Thoracic aorta (tissue), 2 donors: ENCODE measurements around the gene ANKRD53. TPM values are rescaled to one million over a fixed set of nuclear protein-coding genes. Genes with fewer than 3 reads are reported as not detected.
A peak's percentile ranks its signal among the peaks of the same experiment; 100 is the strongest.

Source experiments
- ATAC-seq: fragments of 150-250 bp; one replicate; pipeline ENCODE4 v1.8.0; 2017; ENCODE audit warnings: low read depth; ENCODE audit not compliant: insufficient number of reproducible peaks, low FRiP score
- DNase-seq: peaks from one replicate; pipeline ENCODE4 v3.0.0-alpha.2; 2020; ENCODE audit warnings: low spot score
- H3K27ac ChIP-seq, 2 donors: fragments of 200-600 bp; sonication (generic); 1 replicate in 1 of 2; 2 replicates in 1 of 2; pipeline ENCODE4 v1.5.1; 2016; ENCODE audit warnings: mild to moderate bottlenecking in 2 of 2, moderate library complexity in 2 of 2
- H3K27me3 ChIP-seq: fragments of 200-600 bp; sonication (generic); replicated peaks from 2 replicates; pipeline ENCODE4 v1.6.0; 2016; ENCODE audit warnings: mild to moderate bottlenecking; ENCODE audit not compliant: insufficient read depth
- H3K36me3 ChIP-seq: fragments of 200-600 bp; sonication (generic); one replicate; pipeline ENCODE4 v1.5.1; 2016
- H3K4me1 ChIP-seq, 2 donors: fragments of 200-600 bp; sonication (generic); 1 replicate in 1 of 2; 2 replicates in 1 of 2; pipeline versions ENCODE4 v1.5.1 to v1.6.0; 2016; ENCODE audit warnings: low read depth in 2 of 2, mild to moderate bottlenecking in 1 of 2; ENCODE audit not compliant: control insufficient read depth in 1 of 2
- H3K4me3 ChIP-seq: fragments of 200-600 bp; sonication (generic); 2 replicates; pipeline ENCODE4 v1.5.1; 2016; ENCODE audit warnings: mild to moderate bottlenecking
- H3K9me3 ChIP-seq: fragments of 200-600 bp; sonication (generic); 2 replicates; pipeline ENCODE4 v1.5.1; 2016
- total RNA-seq, 2 donors: library from RNA; depleted of rRNA; stranded (reverse); fragments of >200 nt; gene quantifications; one replicate each; pipeline versions ENCODE4 v1.1.0 to v1.2.3, GENCODE V29; 2016
- TF ChIP-seq, protein P1 (sequence below): fragments of 200-600 bp; sonication (generic); IDR thresholded peaks from one replicate; pipeline ENCODE4 v1.5.1; 2019; ENCODE audit warnings: antibody characterized with exemption

The ANKRD53 gene
- total RNA-seq, 2 donors from 2014 or later: 0.49 to 4.6 TPM

GRCh38 chr2:70977605-70978205 lies 725 bp upstream of the ANKRD53 start:
- TF ChIP-seq, protein P1, sequence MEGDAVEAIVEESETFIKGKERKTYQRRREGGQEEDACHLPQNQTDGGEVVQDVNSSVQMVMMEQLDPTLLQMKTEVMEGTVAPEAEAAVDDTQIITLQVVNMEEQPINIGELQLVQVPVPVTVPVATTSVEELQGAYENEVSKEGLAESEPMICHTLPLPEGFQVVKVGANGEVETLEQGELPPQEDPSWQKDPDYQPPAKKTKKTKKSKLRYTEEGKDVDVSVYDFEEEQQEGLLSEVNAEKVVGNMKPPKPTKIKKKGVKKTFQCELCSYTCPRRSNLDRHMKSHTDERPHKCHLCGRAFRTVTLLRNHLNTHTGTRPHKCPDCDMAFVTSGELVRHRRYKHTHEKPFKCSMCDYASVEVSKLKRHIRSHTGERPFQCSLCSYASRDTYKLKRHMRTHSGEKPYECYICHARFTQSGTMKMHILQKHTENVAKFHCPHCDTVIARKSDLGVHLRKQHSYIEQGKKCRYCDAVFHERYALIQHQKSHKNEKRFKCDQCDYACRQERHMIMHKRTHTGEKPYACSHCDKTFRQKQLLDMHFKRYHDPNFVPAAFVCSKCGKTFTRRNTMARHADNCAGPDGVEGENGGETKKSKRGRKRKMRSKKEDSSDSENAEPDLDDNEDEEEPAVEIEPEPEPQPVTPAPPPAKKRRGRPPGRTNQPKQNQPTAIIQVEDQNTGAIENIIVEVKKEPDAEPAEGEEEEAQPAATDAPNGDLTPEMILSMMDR: no peak
- H3K27ac ChIP-seq: peak overlapping the region; percentile 73 to 88
- ATAC-seq: peak; percentile 86
- no peaks in the 10 kb centered on the region for H3K9me3 ChIP-seq
- H3K4me3 ChIP-seq: peak overlapping the region; percentile 70
- no peaks in the 10 kb centered on the region for H3K27me3 ChIP-seq
- no peaks in the 10 kb centered on the region for H3K36me3 ChIP-seq
- peaks cover 8 to 16% of the 10 kb centered on the region in 2 donors for H3K4me1 ChIP-seq
- DNase-seq: peak; percentile 63

DNA sequence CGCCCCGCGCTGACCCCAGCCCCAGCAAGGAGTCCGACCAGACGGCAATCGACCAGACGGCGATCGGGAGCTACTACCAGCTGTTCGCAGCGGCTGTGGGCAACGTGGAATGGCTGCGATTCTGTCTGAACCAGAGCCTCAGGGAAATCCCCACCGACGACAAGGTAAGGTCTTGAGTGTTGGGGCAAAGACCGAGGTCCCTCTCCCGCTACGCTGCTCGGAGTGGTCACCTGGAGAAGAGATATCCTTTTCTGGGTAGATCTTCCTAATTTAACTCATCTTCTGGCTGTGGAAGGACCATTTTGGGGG lies 704 bp downstream of the ANKRD53 start:
- no peaks in the 10 kb centered on the region for H3K9me3 ChIP-seq
- peak overlapping the region; percentile 73 to 88 for H3K27ac ChIP-seq
- no peaks in the 10 kb centered on the region for H3K36me3 ChIP-seq
- no peaks in the 10 kb centered on the region for H3K27me3 ChIP-seq
- peak overlapping the region; percentile 70 for H3K4me3 ChIP-seq
- ATAC-seq (no peak), DNase-seq (no peak)
- H3K4me1 ChIP-seq: peaks cover 8 to 16% of the 10 kb centered on the region in 2 donors
- TF ChIP-seq, protein P1: no peak

DNA sequence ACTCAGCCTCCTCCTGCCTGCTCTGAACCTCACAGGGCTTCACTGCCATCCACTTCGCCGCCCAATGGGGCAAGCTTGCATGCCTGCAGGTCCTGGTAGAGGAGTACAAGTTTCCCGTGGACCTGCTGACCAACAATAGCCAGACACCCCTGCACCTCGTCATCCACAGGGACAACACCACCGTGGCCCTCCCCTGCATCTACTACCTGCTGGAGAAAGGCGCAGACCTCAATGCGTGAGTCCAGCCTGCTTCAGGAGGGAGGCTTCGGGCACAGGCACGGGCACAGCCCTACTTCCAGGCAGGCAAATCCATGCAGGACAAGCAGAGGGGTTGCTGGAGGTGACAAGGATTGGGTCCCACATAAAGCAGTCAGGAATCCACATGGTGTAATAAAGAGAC lies 1.2 kb downstream of the ANKRD53 start:
- no peaks in the 10 kb centered on the region for H3K9me3 ChIP-seq
- H3K27ac ChIP-seq: peak overlapping the region in 1 of 2 donors; percentile 73
- TF ChIP-seq, protein P1: no peak
- no peak for DNase-seq
- H3K4me3 ChIP-seq: no peak overlapping the region
- ATAC-seq: no peak
- no peaks in the 10 kb centered on the region for H3K27me3 ChIP-seq
- no peaks in the 10 kb centered on the region for H3K36me3 ChIP-seq
- peaks cover 8 to 16% of the 10 kb centered on the region in 2 donors for H3K4me1 ChIP-seq

GRCh38 chr2:70981421-70981820 lies 3.0 kb downstream of the ANKRD53 start:
- no peak for DNase-seq
- H3K9me3 ChIP-seq: no peaks in the 10 kb centered on the region

GRCh38 chr2:70981866-70982810 lies 3.7 kb downstream of the ANKRD53 start:
- DNase-seq: no peak
- TF ChIP-seq, protein P1: no peak
- Histone ChIP-seq H3K36me3 (peaks cover 7% of the 10 kb centered on the region), H3K9me3 (no peaks in the 10 kb centered on the region), H3K4me1 (peaks cover 5 to 11% of the 10 kb centered on the region in 2 donors), H3K27ac (no peak overlapping the region), H3K4me3 (no peak overlapping the region), H3K27me3 (no peaks in the 10 kb centered on the region)
- no peak for ATAC-seq

More at GRCh38 chr2:70981421-70981820, 3.0 kb downstream of the ANKRD53 start:
- Histone ChIP-seq H3K4me3 (no peak overlapping the region), H3K4me1 (peaks cover 8 to 15% of the 10 kb centered on the region in 2 donors), H3K36me3 (peaks cover under 1% of the 10 kb centered on the region), H3K27ac (no peak overlapping the region), H3K27me3 (no peaks in the 10 kb centered on the region)
- no peak for ATAC-seq
- TF ChIP-seq, protein P1: no peak
